ENCODE data around the gene BRSK2.
"Not testable (repeated sequence)": the region's sequence is repeated elsewhere in the genome, so short reads cannot be mapped to it uniquely, and the experiment has no call there.

BRSK2 gene

GRCh38 chr11:1354125-1354938 lies 35.4 kb upstream of the BRSK2 start:
- DNase-seq = no peak

GRCh38 chr11:1356007-1356435 lies 33.7 kb upstream of the BRSK2 start:
- DNase-seq = no peak

- no peak for DNase-seq
Measured at GRCh38 chr11:1356478-1356960, 33.2 kb upstream of the BRSK2 start.

- DNase-seq = no peak
Measured at GRCh38 chr11:1358286-1358685, 31.4 kb upstream of the BRSK2 start.

- DNase-seq = not testable (repeated sequence)
Measured at GRCh38 chr11:1358931-1359330, 30.8 kb upstream of the BRSK2 start.

GRCh38 chr11:1359556-1359955 lies 30.2 kb upstream of the BRSK2 start:
- DNase-seq = no peak

- no peak for DNase-seq
Measured at GRCh38 chr11:1360181-1360834, 29.4 kb upstream of the BRSK2 start.

GRCh38 chr11:1360835-1361357 lies 28.8 kb upstream of the BRSK2 start:
- no peak for DNase-seq

GRCh38 chr11:1361882-1362281 lies 27.9 kb upstream of the BRSK2 start:
- DNase-seq = no peak

GRCh38 chr11:1367721-1368120 lies 22.0 kb upstream of the BRSK2 start:
- DNase-seq = no peak

GRCh38 chr11:1368216-1368615 lies 21.5 kb upstream of the BRSK2 start:
- DNase-seq = no peak

GRCh38 chr11:1368966-1369365 lies 20.8 kb upstream of the BRSK2 start:
- no peak for DNase-seq

GRCh38 chr11:1369371-1370005 lies 20.2 kb upstream of the BRSK2 start:
- no peak for DNase-seq

GRCh38 chr11:1370186-1371025 lies 19.3 kb upstream of the BRSK2 start:
- DNase-seq = no peak

- no peak for DNase-seq
Measured at GRCh38 chr11:1371026-1371325, 18.8 kb upstream of the BRSK2 start.

- no peak for DNase-seq
Measured at GRCh38 chr11:1371377-1371776, 18.4 kb upstream of the BRSK2 start.

- no peak for DNase-seq
Measured at GRCh38 chr11:1371836-1372465, 17.8 kb upstream of the BRSK2 start.

- DNase-seq = no peak
Measured at GRCh38 chr11:1372660-1373059, 17.1 kb upstream of the BRSK2 start.

- DNase-seq = no peak
Measured at GRCh38 chr11:1373536-1374214, 16.1 kb upstream of the BRSK2 start.

GRCh38 chr11:1375161-1375954 lies 14.4 kb upstream of the BRSK2 start:
- no peak for DNase-seq

GRCh38 chr11:1375955-1376258 lies 13.8 kb upstream of the BRSK2 start:
- DNase-seq = no peak
